Measurements from ENCODE around the gene FOXP1. TPM values are rescaled to one million over a fixed set of nuclear protein-coding genes. Genes with fewer than 3 reads are reported as not detected.

FOXP1 gene
- total RNA-seq, 1 donor from 2014 or later = 195 TPM

GRCh38 chr3:71163198-71163918 lies 420.2 kb downstream of the FOXP1 start:
- Mint-ChIP-seq H3K9me3 (ENCODE audit: unreplicated experiment) (peaks cover 4% of the 10 kb centered on the region), H3K4me3 (ENCODE audit: unreplicated experiment) (no peak overlapping the region), H3K36me3 (ENCODE audit: unreplicated experiment) (peaks cover 30% of the 10 kb centered on the region), H3K27ac (ENCODE audit: unreplicated experiment) (peak overlapping the region; percentile 80), H3K27me3 (ENCODE audit: unreplicated experiment) (no peaks in the 10 kb centered on the region), H3K4me1 (ENCODE audit: unreplicated experiment) (peaks cover 48% of the 10 kb centered on the region)
- TF ChIP-seq, protein P1, sequence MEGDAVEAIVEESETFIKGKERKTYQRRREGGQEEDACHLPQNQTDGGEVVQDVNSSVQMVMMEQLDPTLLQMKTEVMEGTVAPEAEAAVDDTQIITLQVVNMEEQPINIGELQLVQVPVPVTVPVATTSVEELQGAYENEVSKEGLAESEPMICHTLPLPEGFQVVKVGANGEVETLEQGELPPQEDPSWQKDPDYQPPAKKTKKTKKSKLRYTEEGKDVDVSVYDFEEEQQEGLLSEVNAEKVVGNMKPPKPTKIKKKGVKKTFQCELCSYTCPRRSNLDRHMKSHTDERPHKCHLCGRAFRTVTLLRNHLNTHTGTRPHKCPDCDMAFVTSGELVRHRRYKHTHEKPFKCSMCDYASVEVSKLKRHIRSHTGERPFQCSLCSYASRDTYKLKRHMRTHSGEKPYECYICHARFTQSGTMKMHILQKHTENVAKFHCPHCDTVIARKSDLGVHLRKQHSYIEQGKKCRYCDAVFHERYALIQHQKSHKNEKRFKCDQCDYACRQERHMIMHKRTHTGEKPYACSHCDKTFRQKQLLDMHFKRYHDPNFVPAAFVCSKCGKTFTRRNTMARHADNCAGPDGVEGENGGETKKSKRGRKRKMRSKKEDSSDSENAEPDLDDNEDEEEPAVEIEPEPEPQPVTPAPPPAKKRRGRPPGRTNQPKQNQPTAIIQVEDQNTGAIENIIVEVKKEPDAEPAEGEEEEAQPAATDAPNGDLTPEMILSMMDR (IDR thresholded peaks at IDR 0.05) = no peak
- DNase-seq (ENCODE audit: extremely low spot score, unreplicated experiment) = no peak

GRCh38 chr3:71162221-71162620 lies 421.3 kb downstream of the FOXP1 start:
- Mint-ChIP-seq H3K4me3 (ENCODE audit: unreplicated experiment) (no peak overlapping the region), H3K27me3 (ENCODE audit: unreplicated experiment) (no peaks in the 10 kb centered on the region), H3K9me3 (ENCODE audit: unreplicated experiment) (peaks cover 4% of the 10 kb centered on the region), H3K36me3 (ENCODE audit: unreplicated experiment) (peaks cover 30% of the 10 kb centered on the region), H3K4me1 (ENCODE audit: unreplicated experiment) (peaks cover 38% of the 10 kb centered on the region), H3K27ac (ENCODE audit: unreplicated experiment) (no peak overlapping the region)
- DNase-seq (ENCODE audit: extremely low spot score, unreplicated experiment) = no peak
- TF ChIP-seq, protein P1 (IDR thresholded peaks at IDR 0.05) = no peak

DNA sequence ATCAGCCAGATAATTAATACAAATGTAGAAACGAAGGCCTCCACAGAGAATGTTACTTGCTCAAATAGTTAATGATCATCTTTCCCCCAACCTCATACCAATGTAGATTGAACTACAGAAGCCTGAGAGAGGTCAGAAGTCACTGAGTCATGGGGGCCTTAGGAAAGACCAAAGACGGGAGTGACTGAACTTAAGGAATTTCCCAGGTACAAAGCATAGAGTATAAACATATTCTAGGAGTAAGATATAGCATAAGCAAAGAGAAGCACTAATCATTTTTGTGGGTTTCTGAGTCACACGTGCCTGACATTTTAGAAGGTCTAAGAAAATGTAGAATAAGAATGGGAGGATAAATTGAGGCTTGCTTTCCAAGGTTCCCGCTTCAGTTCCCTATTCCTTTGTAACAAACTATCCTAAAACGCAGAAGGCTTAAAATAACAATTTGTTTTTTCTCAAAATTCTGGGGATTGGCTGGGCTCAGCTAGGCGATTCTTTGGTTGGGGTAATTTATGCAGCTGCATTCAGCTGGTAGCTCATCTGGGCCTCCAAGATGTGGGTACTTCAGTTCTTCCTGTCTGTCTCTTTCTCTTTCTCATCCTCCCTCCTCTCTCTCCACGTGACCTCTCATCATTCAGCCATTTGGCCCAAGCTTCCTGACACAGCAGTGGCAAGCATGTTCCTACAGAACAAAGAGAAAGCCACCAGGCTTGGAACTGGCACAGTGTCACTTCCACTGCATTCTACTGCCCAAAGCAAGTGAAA lies 422.6 kb downstream of the FOXP1 start:
- H3K36me3 Mint-ChIP-seq (ENCODE audit: unreplicated experiment) = peaks cover 27% of the 10 kb centered on the region
- H3K9me3 Mint-ChIP-seq (ENCODE audit: unreplicated experiment) = peaks cover 4% of the 10 kb centered on the region
- H3K27ac Mint-ChIP-seq (ENCODE audit: unreplicated experiment) = peak overlapping the region; percentile 4
- DNase-seq (ENCODE audit: extremely low spot score, unreplicated experiment) = no peak
- peaks cover 28% of the 10 kb centered on the region for H3K4me1 Mint-ChIP-seq (ENCODE audit: unreplicated experiment)
- H3K27me3 Mint-ChIP-seq (ENCODE audit: unreplicated experiment) = no peaks in the 10 kb centered on the region
- no peak overlapping the region for H3K4me3 Mint-ChIP-seq (ENCODE audit: unreplicated experiment)
- TF ChIP-seq, protein P1 (IDR thresholded peaks at IDR 0.05) = no peak

DNA sequence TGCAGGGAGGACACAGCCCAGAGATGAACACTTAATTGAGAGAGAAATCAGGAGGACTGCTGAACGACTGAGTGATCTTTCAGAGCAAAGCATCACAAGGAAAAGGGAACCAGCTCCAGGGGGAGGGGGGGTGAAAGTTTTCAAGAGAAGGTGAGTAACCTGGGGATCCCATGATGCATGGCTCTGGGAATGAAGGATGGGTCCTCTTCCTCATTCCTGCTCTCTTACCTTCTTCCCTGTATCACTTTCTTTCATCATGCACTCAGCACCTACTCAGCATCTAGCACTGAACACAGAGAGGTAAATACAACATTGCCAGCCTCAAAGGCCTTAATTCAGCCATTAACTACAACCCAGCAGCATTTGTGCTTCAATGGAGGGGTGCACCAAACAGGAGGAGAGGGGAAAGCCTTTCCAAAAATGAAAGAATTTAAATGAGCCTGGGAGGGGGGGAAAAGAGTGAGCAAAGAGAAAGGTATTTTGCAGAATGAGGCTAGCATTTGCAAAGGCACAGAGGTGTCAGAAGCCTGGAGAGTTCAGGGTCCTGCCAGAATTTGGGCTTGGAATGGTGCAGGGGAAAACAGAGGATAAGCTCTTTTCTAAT lies 427.4 kb downstream of the FOXP1 start:
- TF ChIP-seq, protein P1 (IDR thresholded peaks at IDR 0.05) = no peak
- Mint-ChIP-seq H3K4me3 (ENCODE audit: unreplicated experiment) (no peak overlapping the region), H3K4me1 (ENCODE audit: unreplicated experiment) (peaks cover 2% of the 10 kb centered on the region), H3K9me3 (ENCODE audit: unreplicated experiment) (peaks cover 1% of the 10 kb centered on the region), H3K36me3 (ENCODE audit: unreplicated experiment) (peaks cover 14% of the 10 kb centered on the region), H3K27me3 (ENCODE audit: unreplicated experiment) (no peaks in the 10 kb centered on the region), H3K27ac (ENCODE audit: unreplicated experiment) (no peak overlapping the region)
- DNase-seq (ENCODE audit: extremely low spot score, unreplicated experiment) = no peak

GRCh38 chr3:71154846-71155245 lies 428.7 kb downstream of the FOXP1 start:
- H3K27ac Mint-ChIP-seq (ENCODE audit: unreplicated experiment) = no peak overlapping the region
- no peaks in the 10 kb centered on the region for H3K27me3 Mint-ChIP-seq (ENCODE audit: unreplicated experiment)
- no peak overlapping the region for H3K4me3 Mint-ChIP-seq (ENCODE audit: unreplicated experiment)
- peaks cover 9% of the 10 kb centered on the region for H3K36me3 Mint-ChIP-seq (ENCODE audit: unreplicated experiment)
- DNase-seq (ENCODE audit: extremely low spot score, unreplicated experiment) = no peak
- TF ChIP-seq, protein P1 (IDR thresholded peaks at IDR 0.05) = no peak
- peaks cover 11% of the 10 kb centered on the region for H3K4me1 Mint-ChIP-seq (ENCODE audit: unreplicated experiment)
- H3K9me3 Mint-ChIP-seq (ENCODE audit: unreplicated experiment) = no peaks in the 10 kb centered on the region
